ENCODE results near the gene AUTS2. TPM values are rescaled to one million over a fixed set of nuclear protein-coding genes. Genes with fewer than 3 reads are reported as not detected.

AUTS2 gene
- polyA plus RNA-seq, 5 donors: 85.0 to 114 (median 97.6) TPM

- no peak for DNase-seq
Observed at GRCh38 chr7:69816501-69816900, 218.2 kb downstream of the AUTS2 start.

GRCh38 chr7:69817121-69817520 lies 218.8 kb downstream of the AUTS2 start:
- no peak for DNase-seq

GRCh38 chr7:69817841-69818635 lies 219.8 kb downstream of the AUTS2 start:
- DNase-seq: no peak

- DNase-seq: no peak
Observed at GRCh38 chr7:69818636-69819332, 220.5 kb downstream of the AUTS2 start.

GRCh38 chr7:69819333-69819705 lies 221.0 kb downstream of the AUTS2 start:
- no peak for DNase-seq

- no peak for DNase-seq
Observed at GRCh38 chr7:69820479-69821192, 222.4 kb downstream of the AUTS2 start.

- peak in 1 of 2 donors; percentile 37 for DNase-seq
Observed at GRCh38 chr7:69822386-69822785, 224.1 kb downstream of the AUTS2 start.

GRCh38 chr7:69823151-69823744 lies 225.0 kb downstream of the AUTS2 start:
- no peak for DNase-seq

- DNase-seq: no peak
Observed at GRCh38 chr7:69825113-69825972, 227.1 kb downstream of the AUTS2 start.

- no peak for DNase-seq
Observed at GRCh38 chr7:69826283-69826682, 228.0 kb downstream of the AUTS2 start.

- no peak for DNase-seq
Observed at GRCh38 chr7:69827140-69827539, 228.9 kb downstream of the AUTS2 start.

GRCh38 chr7:69827558-69827957 lies 229.3 kb downstream of the AUTS2 start:
- DNase-seq: no peak

GRCh38 chr7:69832356-69832755 lies 234.1 kb downstream of the AUTS2 start:
- no peak for DNase-seq

- no peak for DNase-seq
Observed at GRCh38 chr7:69833964-69834363, 235.7 kb downstream of the AUTS2 start.

- DNase-seq: no peak
Observed at GRCh38 chr7:69836702-69837101, 238.4 kb downstream of the AUTS2 start.

- no peak for DNase-seq
Observed at GRCh38 chr7:69837387-69838068, 239.3 kb downstream of the AUTS2 start.

GRCh38 chr7:69839782-69840181 lies 241.5 kb downstream of the AUTS2 start:
- no peak for DNase-seq

GRCh38 chr7:69840248-69840647 lies 242.0 kb downstream of the AUTS2 start:
- no peak for DNase-seq

GRCh38 chr7:69843653-69844052 lies 245.4 kb downstream of the AUTS2 start:
- DNase-seq: no peak

GRCh38 chr7:69844264-69844868 lies 246.1 kb downstream of the AUTS2 start:
- DNase-seq: no peak
